GM21786 (cell line): ENCODE results near the gene KRT15.
"Not testable (repeated sequence)": the region's sequence is repeated elsewhere in the genome, so short reads cannot be mapped to it uniquely, and the experiment has no call there.

Source experiments
- ATAC-seq: cut with Tn5 transposase; IDR thresholded peaks from one replicate; pipeline ENCODE4 v1.9.1; 2021; ENCODE audit not compliant: unreplicated experiment

Gene KRT15

GRCh38 chr17:41544935-41545334 lies 26.2 kb upstream of the KRT15 start:
- no peak for ATAC-seq

GRCh38 chr17:41544491-41544892 lies 25.8 kb upstream of the KRT15 start:
- ATAC-seq, result no peak

- ATAC-seq, result not testable (repeated sequence)
Observed at GRCh38 chr17:41542786-41543185, 24.1 kb upstream of the KRT15 start.

- ATAC-seq, result no peak
Observed at GRCh38 chr17:41542357-41542756, 23.7 kb upstream of the KRT15 start.

GRCh38 chr17:41540921-41541625 lies 22.4 kb upstream of the KRT15 start:
- ATAC-seq, result no peak

- ATAC-seq, result no peak
Observed at GRCh38 chr17:41539979-41540701, 21.4 kb upstream of the KRT15 start.

- no peak for ATAC-seq
Observed at GRCh38 chr17:41539071-41539492, 20.4 kb upstream of the KRT15 start.

- ATAC-seq, result no peak
Observed at GRCh38 chr17:41538565-41538991, 19.9 kb upstream of the KRT15 start.

GRCh38 chr17:41537990-41538389 lies 19.3 kb upstream of the KRT15 start:
- no peak for ATAC-seq

- no peak for ATAC-seq
Observed at GRCh38 chr17:41537614-41537954, 18.9 kb upstream of the KRT15 start.

GRCh38 chr17:41536741-41537613 lies 18.3 kb upstream of the KRT15 start:
- ATAC-seq, result no peak

GRCh38 chr17:41535764-41536481 lies 17.2 kb upstream of the KRT15 start:
- ATAC-seq, result no peak

- no peak for ATAC-seq
Observed at GRCh38 chr17:41534899-41535546, 16.3 kb upstream of the KRT15 start.

GRCh38 chr17:41533613-41534012 lies 14.9 kb upstream of the KRT15 start:
- ATAC-seq, result no peak

GRCh38 chr17:41532947-41533570 lies 14.4 kb upstream of the KRT15 start:
- ATAC-seq, result no peak

- ATAC-seq, result no peak
Observed at GRCh38 chr17:41531993-41532392, 13.3 kb upstream of the KRT15 start.

GRCh38 chr17:41530062-41531048 lies 11.7 kb upstream of the KRT15 start:
- ATAC-seq, result no peak

GRCh38 chr17:41529491-41529915 lies 10.8 kb upstream of the KRT15 start:
- ATAC-seq, result no peak

- ATAC-seq, result no peak
Observed at GRCh38 chr17:41528959-41529353, 10.3 kb upstream of the KRT15 start.
